Activated CD8-positive, alpha-beta T cell treated with anti-CD3 and anti-CD28 coated beads for 36 hours (primary cell): Measurements from ENCODE around the gene CEP192. TPM values are rescaled to one million over a fixed set of nuclear protein-coding genes. Genes with fewer than 3 reads are reported as not detected.

Source experiments
- ATAC-seq: fragments of 200-7000 bp; cut with Tn5 transposase; one replicate; pipeline ENCODE4 v1.10.0; 2021; ENCODE audit warnings: mild to moderate bottlenecking, moderate library complexity
- CTCF ChIA-PET: fragments of 350-600 bp; sonication (Branson Sonifier 250); formaldehyde crosslinking; loops from one replicate; lab custom pipeline; 2021; ENCODE audit warnings: antibody characterized with exemption; lab: Charles Lee
- POLR2A ChIA-PET: fragments of 350-600 bp; sonication (Branson Sonifier 250); formaldehyde crosslinking; loops from one replicate; lab custom pipeline; 2021; ENCODE audit warnings: antibody characterized with exemption; lab: Charles Lee
- DNase-seq: peaks from one replicate; pipeline ENCODE4 v3.0.0-alpha.2; 2020
- H3K27ac Mint-ChIP-seq: one replicate; pipeline ENCODE4 v1.8.0; 2021; ENCODE audit warnings: mild to moderate bottlenecking, mixed read lengths
- H3K27me3 Mint-ChIP-seq: one replicate; pipeline ENCODE4 v1.8.0; 2021; ENCODE audit warnings: mixed read lengths
- H3K36me3 Mint-ChIP-seq: one replicate; pipeline ENCODE4 v1.8.0; 2021; ENCODE audit warnings: low read depth, mixed read lengths
- H3K4me1 Mint-ChIP-seq: one replicate; pipeline ENCODE4 v1.8.0; 2021; ENCODE audit warnings: low read depth, mixed read lengths
- H3K4me3 Mint-ChIP-seq: one replicate; pipeline ENCODE4 v1.8.0; 2021; ENCODE audit warnings: mild to moderate bottlenecking, moderate library complexity, mixed read lengths
- H3K9me3 Mint-ChIP-seq: one replicate; pipeline ENCODE4 v1.8.0; 2021; ENCODE audit warnings: mixed read lengths
- CTCF ChIP-seq: fragments of 200-600 bp; IDR thresholded peaks from one replicate; pipeline ENCODE4 v1.8.0; 2022; ENCODE audit warnings: antibody characterized with exemption, mild to moderate bottlenecking
- intact Hi-C: fragments of 100-400 bp; cut with micrococcal nuclease; formaldehyde crosslinking; loops from one replicate; pipeline ENCODE4 v1.10.0; 2022
- total RNA-seq, 2 experiments: library from RNA; stranded (reverse); gene quantifications; one replicate each; pipeline ENCODE4 v1.2.3, GENCODE V29; 2021

CEP192 gene
- total RNA-seq, 2 experiments from 2014 or later = 39.5 to 42.9 TPM

DNA sequence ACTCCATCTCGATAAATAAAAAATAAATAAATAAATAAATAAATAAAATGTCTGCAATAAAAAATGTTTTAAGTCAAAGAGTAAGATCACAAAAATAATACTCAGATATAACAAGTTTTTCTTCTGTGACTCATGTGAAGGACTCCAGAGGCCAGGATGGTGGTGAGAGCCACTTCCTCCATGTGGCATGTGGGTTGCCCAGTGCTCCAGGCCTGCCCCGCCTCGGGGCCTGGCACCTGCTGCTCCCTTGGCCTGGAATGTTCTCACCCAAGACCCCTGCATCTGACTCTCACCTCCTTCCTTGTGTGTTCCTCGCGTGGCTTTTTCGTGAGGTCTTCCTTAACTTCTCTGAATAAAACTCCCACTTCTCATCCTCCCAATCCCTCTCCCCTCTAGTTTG is 150.0 kb downstream of the CEP192 start:
- ChIA-PET CTCF (no interaction called here), POLR2A (no interaction called here)
- DNase-seq (no peak), ATAC-seq (no peak)
- intact Hi-C loops = no loop called here
- Mint-ChIP-seq H3K36me3 (peaks cover 7% of the 10 kb centered on the region), H3K4me1 (peaks cover 20% of the 10 kb centered on the region), H3K9me3 (peaks cover 18% of the 10 kb centered on the region), H3K27me3 (no peaks in the 10 kb centered on the region), H3K27ac (no peak overlapping the region), H3K4me3 (no peak overlapping the region)
- no peak for TF ChIP-seq CTCF

GRCh38 chr18:13145636-13146190 is 154.6 kb downstream of the CEP192 start:
- Mint-ChIP-seq H3K27ac (no peak overlapping the region), H3K4me3 (no peak overlapping the region), H3K9me3 (peaks cover 18% of the 10 kb centered on the region), H3K36me3 (peaks cover 6% of the 10 kb centered on the region), H3K27me3 (no peaks in the 10 kb centered on the region), H3K4me1 (peaks cover 3% of the 10 kb centered on the region)
- no peak for TF ChIP-seq CTCF
- no peak for DNase-seq
- ChIA-PET CTCF (interaction anchor here (0.7 to 2.2 kb wide), 2 partner anchors 13 to 43 kb away, joined by 3 to 11 read pairs; no protein-coding TSS in a partner anchor), POLR2A (no interaction called here)
- no peak for ATAC-seq
- intact Hi-C loops = no loop called here

DNA sequence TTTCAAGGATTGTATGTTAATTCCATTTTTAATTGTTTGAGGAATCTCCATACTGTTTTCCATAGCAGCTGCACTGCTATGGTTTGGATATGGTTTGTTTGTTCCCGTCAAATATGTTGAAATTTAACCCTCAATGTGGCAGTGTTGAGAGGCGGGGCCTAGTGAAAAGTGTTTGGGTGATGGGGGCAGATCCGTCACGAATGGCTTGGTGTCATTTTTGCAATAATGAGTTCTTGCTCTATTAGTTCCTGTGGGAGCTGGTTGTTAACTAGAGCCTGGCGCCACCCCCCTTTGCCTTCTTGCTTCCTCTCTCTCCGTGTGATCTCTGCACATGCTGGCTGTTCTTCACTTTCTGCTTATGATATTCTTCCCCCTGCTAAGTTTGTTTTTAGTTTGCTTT is 156.0 kb downstream of the CEP192 start:
- Mint-ChIP-seq H3K9me3 (peaks cover 18% of the 10 kb centered on the region), H3K27ac (no peak overlapping the region), H3K4me1 (peaks cover 3% of the 10 kb centered on the region), H3K4me3 (no peak overlapping the region), H3K27me3 (no peaks in the 10 kb centered on the region), H3K36me3 (peaks cover 6% of the 10 kb centered on the region)
- POLR2A ChIA-PET = no interaction called here
- CTCF ChIA-PET = interaction anchor here (2.2 kb wide), 1 partner anchor 12 kb away, joined by 11 read pairs; no protein-coding TSS in a partner anchor
- ATAC-seq (no peak), DNase-seq (no peak)
- no peak for TF ChIP-seq CTCF
- intact Hi-C loops = no loop called here

DNA sequence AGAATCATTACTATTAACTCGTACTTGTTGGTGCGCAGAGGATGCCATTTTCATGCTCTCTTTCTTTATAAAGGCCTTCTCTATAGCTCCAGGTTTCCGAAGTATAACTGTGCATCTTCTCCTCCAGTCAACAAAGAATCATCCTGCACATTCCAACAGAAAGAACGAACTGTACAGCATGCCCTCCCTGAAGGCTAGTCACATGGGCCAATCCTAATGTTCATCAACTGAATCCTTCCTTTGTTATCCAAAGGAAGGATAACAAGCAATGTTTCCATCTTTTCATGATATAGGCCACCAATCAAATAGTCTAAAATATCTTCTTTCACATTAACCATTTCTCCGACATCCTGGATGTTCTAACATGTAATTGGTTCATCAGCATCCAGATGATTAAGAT is 160.5 kb downstream of the CEP192 start:
- CTCF ChIA-PET = no interaction called here
- H3K4me1 Mint-ChIP-seq = peaks cover 3% of the 10 kb centered on the region
- no peak for TF ChIP-seq CTCF
- intact Hi-C loops = no loop called here
- H3K9me3 Mint-ChIP-seq = peaks cover 12% of the 10 kb centered on the region
- DNase-seq (no peak), ATAC-seq (no peak)
- no peak overlapping the region for H3K4me3 Mint-ChIP-seq
- peaks cover 2% of the 10 kb centered on the region for H3K27me3 Mint-ChIP-seq
- H3K27ac Mint-ChIP-seq = no peak overlapping the region
- H3K36me3 Mint-ChIP-seq = peaks cover 4% of the 10 kb centered on the region
- POLR2A ChIA-PET = interaction anchor here (0.6 kb wide), 1 partner anchor 123 kb away, joined by 3 read pairs; no protein-coding TSS in a partner anchor

GRCh38 chr18:13158428-13158827 is 167.3 kb downstream of the CEP192 start:
- TF ChIP-seq CTCF = no peak

More at GRCh38 chr18:13158428-13158827, 167.3 kb downstream of the CEP192 start:
- POLR2A ChIA-PET = interaction anchor here (0.6 kb wide), 1 partner anchor 62 kb away, joined by 3 read pairs; no protein-coding TSS in a partner anchor
- Mint-ChIP-seq H3K36me3 (peaks cover 12% of the 10 kb centered on the region), H3K4me3 (no peak overlapping the region), H3K4me1 (peaks cover 2% of the 10 kb centered on the region), H3K9me3 (peaks cover 29% of the 10 kb centered on the region), H3K27ac (no peak overlapping the region), H3K27me3 (peaks cover 2% of the 10 kb centered on the region)
- DNase-seq (no peak), ATAC-seq (no peak)
- CTCF ChIA-PET = interaction anchor here (0.6 to 2.8 kb wide), 15 partner anchors 10 to 534 kb away, joined by 3 to 39 read pairs (median 3); no protein-coding TSS in a partner anchor
- intact Hi-C loops = loop anchor here (5.0 kb wide), 1 partner anchor 156 kb away; no protein-coding TSS in a partner anchor
